CD4-positive, alpha-beta T cell treated with Interleukin-10 for 1 hour (primary cell): ENCODE data around the gene GNAT1.
"Not testable (repeated sequence)": the region's sequence is repeated elsewhere in the genome, so short reads cannot be mapped to it uniquely, and the experiment has no call there.

ENCODE experiments used
- DNase-seq: peaks from one replicate; pipeline ENCODE4 v3.0.0-alpha.2; 2020

GNAT1 gene

GRCh38 chr3:50203809-50204803 lies 12.7 kb downstream of the GNAT1 start:
- no peak for DNase-seq

DNA sequence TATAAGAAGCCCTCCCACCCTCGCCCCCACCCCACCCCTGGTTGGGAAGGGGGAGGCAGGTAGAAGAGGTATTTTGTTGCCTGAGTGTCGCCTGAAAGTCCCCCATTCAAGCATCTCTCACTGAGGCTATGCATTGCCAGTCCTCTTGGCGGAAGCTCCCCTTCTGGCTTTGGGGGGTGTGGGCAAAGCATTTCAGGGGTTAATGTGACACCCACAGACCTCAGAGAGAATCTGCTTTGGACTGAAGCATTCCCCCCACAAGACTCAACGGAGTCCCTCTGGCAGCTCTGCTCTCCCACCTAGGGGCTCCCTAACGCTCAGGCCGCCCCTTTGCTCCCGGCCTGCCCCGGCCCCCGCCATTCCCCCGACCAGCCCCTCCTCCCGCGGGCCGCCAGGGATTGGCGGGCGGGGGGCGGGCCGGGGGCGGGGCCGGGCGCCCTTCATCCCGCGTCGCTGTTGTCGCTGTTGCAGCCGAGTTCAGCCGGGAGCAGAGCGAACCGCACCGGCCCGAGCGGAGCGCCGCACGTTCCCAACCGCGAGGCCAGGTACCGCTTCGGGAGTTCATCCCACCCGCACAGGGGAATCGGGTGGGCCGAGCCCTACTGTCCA lies 13.5 kb downstream of the GNAT1 start, which contains the start of gene SLC38A3:
Gene SLC38A3 (plus strand): TSS at position 468 of the 609 bp plus-strand sequence. CDS start 8,929 bp downstream, outside the sequence.
- no peak for DNase-seq

DNA sequence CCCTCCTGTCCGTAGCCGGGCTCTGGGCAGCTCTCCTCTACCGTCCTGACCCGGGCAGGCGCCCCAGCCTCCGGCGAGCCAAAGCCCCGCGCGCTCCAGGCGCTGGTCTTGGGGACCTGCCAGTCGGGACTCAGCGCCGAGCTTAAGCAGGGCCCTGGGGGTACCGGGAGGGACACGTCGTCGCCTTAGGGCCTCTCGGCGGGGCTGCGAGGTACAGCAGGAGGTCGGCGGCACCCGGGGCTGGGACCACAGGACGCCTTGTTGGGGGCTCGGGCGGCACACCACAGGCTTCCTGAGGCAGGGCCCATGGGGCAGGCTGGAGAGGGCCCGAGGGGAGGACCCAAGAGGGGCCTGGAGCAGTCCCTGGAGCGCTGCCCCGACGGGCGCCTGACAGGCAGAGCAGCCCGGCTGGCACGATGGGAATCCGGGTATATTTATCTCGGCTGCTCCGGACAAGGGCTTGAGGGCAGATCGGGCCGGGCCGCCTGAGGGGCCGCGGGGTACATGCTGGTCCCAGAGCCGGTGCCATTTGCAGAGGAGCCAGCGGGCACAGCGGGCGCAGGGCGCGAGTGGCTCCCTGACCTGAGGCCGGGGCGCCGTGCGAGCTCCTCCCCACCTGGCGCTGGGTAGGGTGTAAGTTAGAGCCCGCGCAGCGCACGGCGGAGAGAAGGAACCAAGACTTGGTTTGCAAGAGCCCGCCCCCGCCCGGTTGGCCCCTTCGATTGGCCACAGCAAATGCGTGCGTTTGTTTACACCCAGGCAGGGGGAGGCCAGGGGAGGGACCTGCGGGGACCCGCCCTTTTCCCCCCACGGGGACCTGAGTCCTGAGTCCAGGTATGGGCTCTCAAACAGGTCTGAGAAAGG lies 14.2 kb downstream of the GNAT1 start:
- DNase-seq, result peak; percentile 26

GRCh38 chr3:50207359-50208042 lies 16.1 kb downstream of the GNAT1 start:
- DNase-seq, result no peak

DNA sequence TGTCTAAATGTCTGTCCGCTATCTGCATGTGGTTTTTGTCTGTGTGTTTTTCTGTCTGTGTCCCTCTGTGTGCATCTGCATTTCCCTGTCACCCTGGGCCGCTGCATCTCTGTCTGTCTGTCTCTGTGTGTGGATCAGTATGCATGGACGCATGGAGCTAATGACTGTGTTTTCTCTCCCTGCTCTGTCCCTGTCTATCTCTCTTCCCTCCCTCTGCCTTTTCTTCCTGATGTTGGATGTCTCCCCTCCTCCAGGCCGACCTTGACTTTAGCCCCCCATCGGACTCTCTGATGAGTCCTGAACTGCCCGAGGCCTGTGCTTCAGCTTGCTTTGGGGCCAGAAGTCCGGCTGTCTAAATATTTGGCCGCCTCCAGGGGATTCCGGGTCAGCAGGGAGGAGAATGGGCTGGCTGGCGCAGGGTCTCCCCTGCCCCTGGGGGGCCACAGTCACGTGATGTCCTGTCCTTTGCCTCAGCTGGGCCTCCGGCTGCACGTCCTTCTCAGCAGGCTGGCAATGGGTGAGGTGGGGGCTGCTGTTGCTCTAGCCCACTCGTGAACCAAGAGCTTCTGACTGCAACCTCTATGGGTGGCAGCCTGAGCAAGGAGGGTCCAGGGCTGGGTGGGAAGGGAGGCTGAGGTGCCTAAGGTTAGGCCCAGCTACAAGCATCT lies 17.4 kb downstream of the GNAT1 start:
- DNase-seq, result no peak

GRCh38 chr3:50210176-50210509 lies 18.7 kb downstream of the GNAT1 start:
- no peak for DNase-seq

DNA sequence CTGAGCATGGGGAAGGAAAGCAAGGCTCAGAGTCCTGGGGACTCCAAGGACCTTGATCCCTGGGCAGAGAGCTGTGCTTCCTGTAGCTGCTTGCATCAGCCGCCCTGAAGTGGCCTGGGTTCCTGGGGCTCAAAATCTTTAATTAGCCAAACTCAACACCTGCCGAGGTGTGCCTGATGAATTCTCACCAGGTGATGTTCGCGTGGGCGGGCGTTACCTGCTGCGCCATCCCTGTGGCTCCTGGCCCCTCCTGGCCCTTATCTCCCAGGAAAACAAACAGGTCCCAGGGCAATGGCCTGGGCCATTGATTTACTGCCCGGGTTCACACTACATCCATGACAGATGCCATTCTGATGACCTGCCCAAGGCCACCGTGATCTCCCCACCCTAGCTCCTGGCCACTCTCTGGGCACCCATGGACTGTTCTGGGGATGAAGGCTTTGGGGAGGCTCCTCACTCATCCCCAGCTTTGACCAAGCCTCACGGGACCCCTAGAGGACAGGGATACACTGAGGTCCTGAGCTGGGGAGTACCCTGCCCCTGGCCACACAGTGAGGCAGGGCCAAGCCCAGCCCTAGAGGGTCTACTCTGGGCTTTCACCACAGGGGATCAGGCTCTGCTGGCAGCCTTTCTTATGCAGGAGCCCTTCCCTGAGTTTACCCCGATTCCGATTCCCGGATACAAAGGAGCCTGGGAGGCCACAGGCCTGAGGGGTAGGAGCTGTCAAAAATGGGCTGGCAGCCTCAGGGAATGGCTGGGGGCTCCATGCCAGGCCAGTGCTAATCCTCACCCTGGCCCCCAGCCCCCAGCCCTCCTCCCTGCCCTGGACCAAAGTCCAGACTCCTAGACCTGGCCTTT lies 19.3 kb downstream of the GNAT1 start:
- no peak for DNase-seq

- not testable (repeated sequence) for DNase-seq
These were observed 19.9 kb downstream of the GNAT1 start for GRCh38 chr3:50211368-50211717.

DNA sequence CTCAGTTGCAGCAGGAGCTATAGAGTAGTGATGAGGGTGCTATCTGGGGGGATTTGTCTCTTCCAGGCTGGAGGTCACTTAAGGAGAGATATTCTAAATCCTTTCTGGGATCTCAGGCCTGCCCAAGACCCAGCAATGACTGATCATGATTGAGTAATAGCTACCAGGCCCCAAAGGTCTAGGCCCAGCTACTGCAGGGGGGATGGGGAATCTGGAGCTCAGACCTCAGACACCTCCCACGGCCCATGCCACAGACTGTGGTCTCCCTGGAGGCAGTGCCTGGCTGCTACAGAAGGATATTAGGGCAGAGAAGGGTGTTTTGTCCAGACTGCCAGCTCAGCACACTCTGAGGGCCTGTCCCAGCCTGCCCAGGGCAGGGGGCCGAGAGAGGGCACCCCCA lies 20.5 kb downstream of the GNAT1 start:
- DNase-seq, result no peak

DNA sequence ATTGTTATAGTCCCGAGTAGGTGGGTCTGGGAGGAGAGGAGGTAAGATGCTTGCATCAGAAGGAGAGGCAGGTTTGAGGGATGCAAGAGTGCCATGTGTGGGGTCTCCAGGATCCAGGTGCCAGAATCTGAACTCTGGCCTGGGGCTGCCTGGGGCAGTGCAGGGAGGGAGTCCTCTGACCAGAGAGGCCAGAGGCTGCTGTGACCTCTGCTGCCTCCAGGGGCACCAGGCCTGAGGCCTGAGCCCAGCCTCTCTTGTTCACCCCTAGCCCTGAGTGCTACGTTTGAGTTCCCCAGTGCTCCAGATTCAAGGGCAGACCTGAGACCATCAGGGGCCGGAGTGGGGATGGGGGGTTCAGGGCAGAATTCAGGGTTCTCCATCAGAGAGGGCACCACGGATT lies 21.1 kb downstream of the GNAT1 start:
- DNase-seq, result no peak

DNA sequence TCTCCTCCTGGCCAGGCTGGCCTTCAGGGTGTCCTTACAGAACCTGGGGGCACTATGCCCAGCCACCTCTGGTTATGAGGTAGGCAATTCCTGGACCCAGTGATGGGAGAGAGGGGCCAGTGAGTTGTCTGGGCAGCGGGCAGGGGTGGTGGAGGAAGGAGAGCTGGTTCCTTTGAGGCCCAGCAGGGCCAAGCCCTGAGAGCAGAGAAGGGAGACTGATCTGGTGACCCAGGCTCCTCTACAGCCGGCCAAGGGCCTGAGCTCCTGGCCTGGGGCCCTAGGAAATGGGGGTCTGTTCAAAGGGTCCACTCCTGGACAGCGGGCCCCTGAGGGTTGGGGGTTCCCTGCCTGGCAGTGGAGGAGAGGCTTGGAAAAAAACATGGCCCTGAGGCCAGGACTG lies 21.6 kb downstream of the GNAT1 start:
- DNase-seq, result no peak

- no peak for DNase-seq
These were observed 22.0 kb downstream of the GNAT1 start for GRCh38 chr3:50213373-50213772.

DNA sequence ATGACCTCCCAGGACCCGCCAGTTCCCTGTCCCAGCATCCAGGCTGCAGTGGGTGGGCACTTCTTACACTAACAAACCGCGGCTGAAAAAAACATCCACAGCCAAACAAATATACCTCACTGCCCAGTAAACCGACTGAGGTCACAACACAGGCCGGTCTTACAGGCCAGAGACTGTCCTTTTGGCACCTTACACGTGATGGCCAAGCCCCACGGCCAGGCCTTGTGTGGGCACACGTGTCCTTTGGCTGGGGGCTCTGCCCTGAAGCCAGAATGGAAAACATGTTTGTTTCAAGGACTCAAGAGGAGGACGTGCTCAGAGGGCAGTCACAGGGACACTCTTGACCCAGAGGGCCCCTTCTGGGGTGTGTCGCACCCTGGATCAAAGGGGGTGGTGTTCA lies 23.4 kb downstream of the GNAT1 start:
- DNase-seq, result no peak

- no peak for DNase-seq
These were observed 24.1 kb downstream of the GNAT1 start for GRCh38 chr3:50215529-50215928.

- DNase-seq, result no peak
These were observed 26.3 kb downstream of the GNAT1 start for GRCh38 chr3:50217681-50218080.

DNA sequence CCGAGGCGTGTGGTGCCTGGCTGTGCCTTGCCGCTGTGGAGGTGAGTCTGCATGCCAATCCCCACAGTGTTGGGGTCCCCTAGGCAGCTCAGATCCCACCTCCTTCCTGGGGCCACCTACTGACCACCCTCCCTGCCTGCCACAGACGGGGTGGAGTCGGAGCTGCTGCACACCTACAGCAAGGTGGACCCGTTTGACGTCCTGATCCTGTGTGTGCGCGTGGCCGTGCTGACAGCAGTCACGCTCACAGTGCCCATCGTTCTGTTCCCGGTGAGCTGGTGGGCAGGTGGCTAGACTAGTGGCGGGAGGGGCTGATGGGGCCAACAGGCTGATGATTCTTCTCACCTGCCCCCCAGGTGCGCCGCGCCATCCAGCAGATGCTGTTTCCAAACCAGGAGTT lies 27.0 kb downstream of the GNAT1 start:
- no peak for DNase-seq

GRCh38 chr3:50219285-50219684 lies 27.9 kb downstream of the GNAT1 start:
- no peak for DNase-seq

- DNase-seq, result no peak
These were observed 28.7 kb downstream of the GNAT1 start for GRCh38 chr3:50220109-50220508.

DNA sequence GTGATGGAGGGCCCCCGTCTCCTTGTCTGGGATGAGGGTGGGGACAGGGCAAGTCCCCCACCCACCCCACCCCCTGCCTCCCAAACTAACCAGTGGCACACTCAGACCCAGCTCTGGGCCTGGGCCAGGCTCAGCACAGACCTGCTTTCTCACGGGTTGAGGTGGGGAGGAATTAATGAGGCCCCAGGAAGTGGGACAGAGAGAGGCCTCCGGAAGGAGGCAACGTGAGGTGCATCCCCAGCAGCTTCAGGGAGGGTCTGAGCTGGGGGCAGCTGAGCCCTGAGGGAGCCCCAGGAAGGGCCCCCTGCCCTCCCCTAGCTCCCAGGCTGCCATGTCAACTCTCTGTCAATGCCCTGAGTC lies 29.6 kb downstream of the GNAT1 start:
- DNase-seq, result no peak

DNA sequence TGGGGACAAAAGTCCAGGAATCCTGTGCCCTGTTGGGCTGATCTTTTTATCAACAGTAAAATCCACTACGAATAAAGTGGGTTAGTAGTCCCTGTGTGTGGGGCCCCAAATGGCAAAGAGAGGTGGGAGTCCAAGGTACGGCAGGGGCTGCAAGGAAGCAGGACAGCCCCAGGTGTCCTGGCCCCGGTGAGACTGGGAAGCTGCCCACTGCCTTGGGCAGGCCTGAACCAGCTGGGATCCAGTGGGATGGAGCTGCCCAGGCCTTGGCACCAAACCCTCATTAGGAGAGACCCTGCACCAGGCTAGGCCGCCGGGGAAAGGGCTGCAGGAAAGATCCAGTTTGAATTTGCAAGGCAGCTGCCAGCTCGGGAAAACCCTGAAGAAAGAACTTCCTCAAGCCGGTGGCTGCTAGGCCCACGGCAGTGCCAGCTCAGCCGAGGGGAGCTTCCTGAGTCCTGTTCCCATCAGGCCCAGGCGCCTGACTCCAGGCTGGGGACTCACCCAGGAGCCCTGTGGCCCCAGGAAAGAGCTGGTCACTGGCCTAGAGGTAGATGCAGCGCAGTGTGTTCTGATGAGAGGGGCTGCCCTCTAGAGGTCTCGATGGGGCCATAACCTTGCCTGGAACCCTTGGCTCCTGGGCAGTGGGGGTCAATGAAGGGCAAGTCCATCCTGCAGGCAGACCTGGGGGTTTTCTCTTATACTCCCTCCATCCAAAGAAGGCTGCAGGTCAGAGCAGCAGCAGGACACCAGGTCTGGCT lies 30.2 kb downstream of the GNAT1 start:
- DNase-seq, result no peak

- DNase-seq, result no peak
These were observed 30.7 kb downstream of the GNAT1 start for GRCh38 chr3:50222169-50222528.
